ENCODE results near the gene PTPRCAP. TPM values are rescaled to one million over a fixed set of nuclear protein-coding genes. Genes with fewer than 3 reads are reported as not detected.

Gene PTPRCAP
- total RNA-seq, 2 donors from 2014 or later = 1.8 to 4.7 TPM

GRCh38 chr11:67418476-67419281 is 18.8 kb downstream of the PTPRCAP start:
- DNase-seq (no peak), ATAC-seq (peak in 1 of 2 donors; percentile 23)
- intact Hi-C loops (cut with DNase I) = no loop called here

GRCh38 chr11:67417425-67417824 is 20.1 kb downstream of the PTPRCAP start:
- intact Hi-C loops (cut with DNase I) = no loop called here
- DNase-seq (no peak), ATAC-seq (no peak)

- intact Hi-C loops (cut with DNase I) = no loop called here
- ATAC-seq = no peak
- peak; percentile 73 for DNase-seq
These were observed 20.8 kb downstream of the PTPRCAP start for GRCh38 chr11:67416416-67417335.

- DNase-seq (no peak), ATAC-seq (peak in 1 of 2 donors; percentile 0)
- intact Hi-C loops (cut with DNase I) = no loop called here
These were observed 21.8 kb downstream of the PTPRCAP start, which contains the start of gene CARNS1 for GRCh38 chr11:67415501-67416304. TSS of gene CARNS1 (plus strand) at chr11:67415678. CDS start at chr11:67416200, 522 bp downstream.

GRCh38 chr11:67413266-67413849 is 24.1 kb downstream of the PTPRCAP start:
- DNase-seq (no peak), ATAC-seq (no peak)
- intact Hi-C loops (cut with DNase I) = no loop called here

GRCh38 chr11:67412495-67413179 is 24.8 kb downstream of the PTPRCAP start:
- DNase-seq = no peak
- ATAC-seq = no peak
- intact Hi-C loops (cut with DNase I) = no loop called here

GRCh38 chr11:67411785-67412152 is 25.7 kb downstream of the PTPRCAP start:
- DNase-seq (no peak), ATAC-seq (no peak)
- intact Hi-C loops (cut with DNase I) = no loop called here

GRCh38 chr11:67410984-67411784 is 26.3 kb downstream of the PTPRCAP start:
- ATAC-seq = no peak
- DNase-seq = no peak
- intact Hi-C loops (cut with DNase I) = no loop called here

- ATAC-seq = no peak
- intact Hi-C loops (cut with DNase I) = no loop called here
These were observed 27.1 kb downstream of the PTPRCAP start for GRCh38 chr11:67410369-67410831.

GRCh38 chr11:67409781-67410368 is 27.6 kb downstream of the PTPRCAP start:
- ATAC-seq = no peak
- intact Hi-C loops (cut with DNase I) = loop anchor here in 1 of 2 donors (10.0 kb wide), 1 partner anchor 55 kb away; the partner anchor contains the start of gene TMEM134
- no peak for DNase-seq

More at GRCh38 chr11:67410369-67410831, 27.1 kb downstream of the PTPRCAP start:
- no peak for DNase-seq

GRCh38 chr11:67409261-67409666 is 28.2 kb downstream of the PTPRCAP start:
- ATAC-seq = peak in 1 of 2 donors; percentile 14
- no peak for DNase-seq
- intact Hi-C loops (cut with DNase I) = loop anchor here in 1 of 2 donors (10.0 kb wide), 1 partner anchor 56 kb away; the partner anchor contains the start of gene TMEM134

- ATAC-seq = no peak
- intact Hi-C loops (cut with DNase I) = loop anchor here in 1 of 2 donors (10.0 kb wide), 1 partner anchor 56 kb away; the partner anchor contains the start of gene TMEM134
- no peak for DNase-seq
These were observed 28.9 kb downstream of the PTPRCAP start for GRCh38 chr11:67408437-67409200.

GRCh38 chr11:67407688-67408163 is 29.8 kb downstream of the PTPRCAP start:
- ATAC-seq = no peak
- intact Hi-C loops (cut with DNase I) = loop anchor here in 1 of 2 donors (10.0 kb wide), 1 partner anchor 57 kb away; the partner anchor contains the start of gene TMEM134
- DNase-seq = no peak

- ATAC-seq = peak; percentile 28 to 40
- DNase-seq = no peak
- intact Hi-C loops (cut with DNase I) = loop anchor here in 1 of 2 donors (10.0 kb wide), 1 partner anchor 58 kb away; the partner anchor contains the start of gene TMEM134
These were observed 30.4 kb downstream of the PTPRCAP start for GRCh38 chr11:67406969-67407687.

Data from left cardiac atrium (tissue), 4 donors.